ENCODE data around the gene SEC14L5.

- TF ChIP-seq CTCF (IDR thresholded peaks at IDR 0.05; ENCODE audit: insufficient read depth, low read depth, low read length) (no peak), EZH2 (IDR thresholded peaks at IDR 0.05; ENCODE audit: insufficient read depth, low read length) (no peak)
These were observed 32.3 kb downstream of the SEC14L5 start for GRCh38 chr16:4990415-4990814.

Measured in astrocyte (in vitro differentiated cells and primary cell).